Measurements from ENCODE around the gene FBXO40. TPM values are rescaled to one million over a fixed set of nuclear protein-coding genes. Genes with fewer than 3 reads are reported as not detected.

Gene FBXO40
- total and polyA plus RNA-seq, 2 of the 13 experiments (the other 11 are each of a cell fraction or from before 2014, with no cell fraction given), result not detected

GRCh38 chr3:121557426-121557934 lies 35.7 kb upstream of the FBXO40 start (continued):
- TF ChIP-seq ZNF407 (CRISPR knock-in tag; IDR thresholded peaks at IDR 0.05; ENCODE audit: not compliant biosample characterization) (no peak), HOMEZ (CRISPR knock-in tag; IDR thresholded peaks at IDR 0.05; ENCODE audit: low read depth) (no peak), ZNF552 (CRISPR knock-in tag; IDR thresholded peaks at IDR 0.05; ENCODE audit: borderline replicate concordance) (no peak), RCOR2 (CRISPR knock-in tag; IDR thresholded peaks at IDR 0.05) (no peak), ZIK1 (CRISPR knock-in tag; IDR thresholded peaks at IDR 0.05; ENCODE audit: borderline replicate concordance, low read depth) (no peak), ZNF329 (CRISPR knock-in tag; IDR thresholded peaks at IDR 0.05; ENCODE audit: low read depth) (no peak), ZNF598 (CRISPR knock-in tag; IDR thresholded peaks at IDR 0.05; ENCODE audit: borderline replicate concordance) (no peak), SMAD3 (CRISPR knock-in tag; IDR thresholded peaks at IDR 0.05) (no peak), ZFP1 (CRISPR knock-in tag; IDR thresholded peaks at IDR 0.05) (no peak), ZKSCAN1 (IDR thresholded peaks at IDR 0.05; ENCODE audit: low read length) (no peak), MIER2 (CRISPR knock-in tag; IDR thresholded peaks at IDR 0.05) (no peak), REST (IDR thresholded peaks at IDR 0.05; ENCODE audit: borderline replicate concordance in 1 of 2, low read depth in 1 of 2, low read length in 2 of 2) (no peak)

Measured in HepG2 (cell line).